NCI-H2196 (cell line): Measurements from ENCODE around the gene SLC44A5.
"Not testable (repeated sequence)": the region's sequence is repeated elsewhere in the genome, so short reads cannot be mapped to it uniquely, and the experiment has no call there.

Experiments used
- DNase-seq: peaks from one replicate; lab custom pipeline; 2025; ENCODE audit not compliant: unreplicated experiment; lab: John Stamatoyannopoulos, UW

The SLC44A5 gene

DNA sequence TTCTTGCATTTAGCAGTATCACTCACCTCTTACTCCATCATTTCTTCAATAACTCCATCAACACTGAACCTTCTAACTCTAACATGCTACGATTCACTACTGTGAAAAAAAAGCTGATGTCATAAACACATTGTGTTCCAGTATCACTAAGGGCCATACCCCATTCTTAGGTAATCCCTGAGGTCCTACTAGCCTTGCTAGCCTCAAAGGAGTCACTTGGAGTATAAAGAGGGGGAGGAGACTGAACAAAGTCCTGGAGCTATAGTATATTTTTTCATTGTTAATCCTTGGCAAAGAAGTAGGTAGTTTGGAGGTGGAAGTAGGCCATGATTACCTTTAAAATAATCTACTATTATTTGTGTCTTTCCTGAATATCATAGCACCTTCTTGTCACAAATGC, at the start of gene SLC44A5:
TSS of gene SLC44A5 (minus strand) at position 101 of the 400 bp plus-strand sequence. CDS start 69,667 bp downstream, outside the sequence.
- DNase-seq: no peak

- DNase-seq: no peak
Measured at GRCh38 chr1:75655931-75656330, 45.0 kb upstream of the SLC44A5 start.

DNA sequence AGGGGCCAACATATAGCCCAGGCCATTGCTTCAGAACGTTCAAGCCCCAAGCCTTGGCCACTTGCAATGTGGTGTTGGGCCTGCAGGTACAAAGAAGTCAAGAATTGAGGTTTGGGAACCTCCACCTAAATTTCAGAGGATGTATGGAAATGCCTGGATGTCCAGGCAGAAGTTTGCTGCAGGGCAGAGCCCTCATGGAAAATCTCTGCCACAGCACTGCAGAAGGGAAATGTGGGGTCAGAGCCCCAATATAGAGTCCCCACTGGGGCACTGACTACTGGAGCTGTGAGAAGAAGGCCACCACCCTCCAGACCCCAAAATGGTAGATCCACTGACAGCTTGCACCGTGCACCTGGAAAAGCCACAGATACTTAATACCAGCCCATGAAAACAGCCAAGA, 36.3 kb upstream of the SLC44A5 start:
- DNase-seq: not testable (repeated sequence)

- not testable (repeated sequence) for DNase-seq
Measured at GRCh38 chr1:75645153-75645552, 34.2 kb upstream of the SLC44A5 start.

GRCh38 chr1:75643460-75643859, 32.5 kb upstream of the SLC44A5 start:
- DNase-seq: no peak

DNA sequence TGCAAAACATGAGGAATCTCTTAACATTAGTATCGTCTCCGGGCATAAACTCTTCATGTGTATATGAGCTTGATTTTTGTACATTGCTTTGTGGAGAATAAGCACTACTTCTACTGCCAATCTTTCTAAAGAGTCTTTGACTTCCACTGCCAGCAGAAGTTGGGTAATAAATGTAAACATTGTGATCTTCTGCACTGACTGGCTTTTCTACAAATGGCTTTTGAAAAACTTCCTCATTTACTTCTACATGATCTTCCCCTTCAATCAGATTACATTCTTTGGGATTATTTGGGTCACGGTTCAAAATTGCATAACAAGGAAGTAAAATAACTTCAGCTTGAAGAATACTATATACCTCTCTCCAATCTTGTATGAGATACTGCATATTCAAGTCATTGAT, 30.4 kb upstream of the SLC44A5 start:
- DNase-seq: no peak

DNA sequence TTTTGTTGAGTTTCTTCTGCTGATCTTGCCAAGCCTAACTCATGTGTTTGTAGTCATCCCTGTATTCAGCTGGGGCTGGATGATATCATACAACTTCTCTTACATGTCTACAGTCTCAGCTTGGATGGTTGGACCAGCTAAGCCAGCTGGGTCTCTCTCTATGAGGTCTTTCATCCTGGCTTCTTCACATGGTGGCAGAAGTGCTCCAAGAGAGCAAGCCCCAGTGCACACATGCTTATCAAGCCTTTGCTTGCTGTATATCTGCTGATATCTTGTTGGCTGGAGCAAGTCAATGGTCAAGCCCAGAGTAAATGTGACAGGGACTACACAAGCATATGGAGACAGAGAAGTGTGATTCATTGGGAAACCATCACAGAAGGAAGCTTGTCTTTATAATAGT, 29.2 kb upstream of the SLC44A5 start:
- no peak for DNase-seq

DNA sequence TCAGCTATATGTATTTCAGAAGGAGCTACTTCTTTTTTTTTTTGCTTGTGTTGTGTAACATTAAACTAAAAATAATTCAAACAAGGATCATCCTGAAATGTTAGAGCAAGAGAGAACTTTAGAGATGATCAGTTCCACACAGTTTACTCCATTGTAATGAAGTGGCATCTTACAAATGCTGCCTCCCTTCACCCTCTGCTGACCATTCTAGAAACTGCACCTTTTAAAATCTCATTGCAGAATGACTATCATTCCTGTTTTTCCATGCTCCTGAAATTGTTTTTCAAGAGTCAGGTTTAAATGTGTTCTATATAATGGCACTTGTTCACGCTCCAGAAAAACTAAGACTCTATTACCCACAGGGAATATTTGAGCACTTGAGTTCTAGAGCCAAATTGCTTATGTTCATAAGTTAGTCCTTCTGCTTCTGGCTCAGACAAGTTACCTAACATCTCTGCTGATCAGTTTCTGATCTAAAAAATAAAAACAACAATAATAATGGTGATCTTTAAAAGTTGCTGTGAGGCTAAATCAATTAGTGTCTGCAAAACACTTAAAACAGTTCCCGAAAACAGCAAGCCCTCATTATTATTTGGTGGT, 21.5 kb upstream of the SLC44A5 start:
- peak; percentile 8 for DNase-seq

- no peak for DNase-seq
Measured at GRCh38 chr1:75630998-75631397, 20.1 kb upstream of the SLC44A5 start.

- DNase-seq: no peak
Measured at GRCh38 chr1:75630004-75630594, 19.2 kb upstream of the SLC44A5 start.

GRCh38 chr1:75625795-75626194, 14.9 kb upstream of the SLC44A5 start:
- no peak for DNase-seq

DNA sequence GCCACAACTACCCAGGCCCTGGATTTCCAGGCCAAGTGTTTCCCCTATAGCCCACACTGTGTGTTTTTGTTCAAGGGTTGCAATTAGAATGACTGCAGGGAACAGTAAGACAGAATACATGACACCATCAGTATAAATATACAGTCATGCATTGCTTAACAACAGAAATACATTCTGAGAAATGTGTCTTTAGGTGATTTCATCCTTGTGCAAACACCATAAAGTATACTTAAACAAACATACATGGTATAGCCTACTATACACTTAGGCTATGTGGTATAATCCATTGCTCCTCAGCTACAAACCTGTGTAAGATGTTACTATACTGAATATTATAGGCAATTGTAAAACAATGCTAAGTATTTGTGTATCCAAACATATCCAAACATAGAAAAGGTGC, 7.5 kb upstream of the SLC44A5 start:
- DNase-seq: no peak

- DNase-seq: no peak
Measured at GRCh38 chr1:75616436-75617433, 5.8 kb upstream of the SLC44A5 start.

- no peak for DNase-seq
Measured at GRCh38 chr1:75615613-75616435, 4.9 kb upstream of the SLC44A5 start.

DNA sequence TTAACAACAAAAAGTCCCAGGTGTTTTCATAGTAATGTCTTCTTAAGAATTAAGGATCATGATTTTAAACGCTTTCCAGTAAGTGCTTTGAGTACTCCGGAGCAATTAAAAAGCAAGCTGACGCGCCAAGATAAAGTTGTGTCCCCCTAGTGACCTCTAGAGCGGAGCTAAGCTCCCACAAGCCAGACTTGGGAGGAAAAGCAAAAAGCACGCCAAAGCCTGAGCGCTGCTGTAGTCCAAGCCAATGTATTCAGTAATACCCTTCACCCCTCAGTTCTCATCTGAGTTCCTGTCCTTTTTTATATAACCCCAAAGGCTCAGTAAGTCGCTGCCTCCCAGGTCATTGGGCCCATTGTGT, 3.5 kb upstream of the SLC44A5 start:
- no peak for DNase-seq

DNA sequence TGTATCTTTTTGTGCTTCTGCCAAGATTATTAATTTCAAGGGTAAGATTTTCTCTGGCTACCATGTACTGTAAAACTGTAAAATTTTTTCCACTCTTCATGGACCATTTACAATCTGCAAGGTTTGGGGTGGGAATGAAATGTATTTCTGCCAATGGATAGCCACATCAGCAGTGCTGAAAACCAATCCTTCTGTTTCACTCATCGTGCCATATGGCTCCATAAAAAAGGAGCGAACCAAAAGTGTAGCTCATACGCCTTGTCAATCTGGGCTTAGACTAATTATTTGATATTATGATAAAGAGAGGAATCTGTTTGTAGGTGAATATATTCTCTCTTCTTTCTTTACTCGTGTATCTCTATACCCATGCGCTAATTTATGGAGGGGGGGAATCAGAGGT, 3.0 kb upstream of the SLC44A5 start:
- no peak for DNase-seq

DNA sequence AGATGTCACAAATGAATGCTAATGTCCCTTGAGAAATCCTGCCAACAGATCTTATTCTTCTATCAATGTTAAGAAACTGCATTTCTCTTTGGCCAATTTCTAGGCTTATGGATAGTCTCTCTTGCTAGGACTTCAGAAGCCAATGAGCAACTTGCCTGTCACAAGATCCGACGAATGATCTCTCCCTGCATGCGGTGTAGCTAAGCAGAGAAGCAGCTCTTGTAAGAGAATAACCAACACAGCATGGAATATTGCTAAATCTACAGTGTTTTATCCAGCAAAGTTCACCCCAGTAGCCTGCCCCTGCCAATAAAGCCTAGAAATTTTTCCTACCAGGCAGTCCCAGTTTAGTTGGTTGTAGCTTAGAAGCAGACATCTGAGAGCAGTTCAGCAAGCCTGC, 2.1 kb upstream of the SLC44A5 start:
- DNase-seq: no peak

DNA sequence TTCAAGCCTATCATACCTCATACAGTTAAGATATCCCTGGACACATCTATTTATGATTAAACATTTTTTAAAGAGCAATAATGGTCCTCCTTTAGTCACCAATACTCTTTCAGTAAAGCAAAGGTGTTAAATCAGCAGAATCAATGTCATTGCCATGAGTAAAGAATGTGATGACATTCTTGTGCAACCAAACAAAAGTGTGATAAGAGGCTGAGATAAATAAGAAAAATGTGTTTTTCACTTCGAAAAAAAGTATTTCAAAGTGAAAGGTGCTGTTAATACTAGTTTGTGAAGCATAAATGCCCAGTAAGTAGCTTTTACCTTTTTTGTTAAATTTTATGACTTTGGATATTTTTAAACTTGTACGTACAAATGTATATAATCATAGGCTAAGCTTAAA, 8.4 kb downstream of the SLC44A5 start:
- no peak for DNase-seq

DNA sequence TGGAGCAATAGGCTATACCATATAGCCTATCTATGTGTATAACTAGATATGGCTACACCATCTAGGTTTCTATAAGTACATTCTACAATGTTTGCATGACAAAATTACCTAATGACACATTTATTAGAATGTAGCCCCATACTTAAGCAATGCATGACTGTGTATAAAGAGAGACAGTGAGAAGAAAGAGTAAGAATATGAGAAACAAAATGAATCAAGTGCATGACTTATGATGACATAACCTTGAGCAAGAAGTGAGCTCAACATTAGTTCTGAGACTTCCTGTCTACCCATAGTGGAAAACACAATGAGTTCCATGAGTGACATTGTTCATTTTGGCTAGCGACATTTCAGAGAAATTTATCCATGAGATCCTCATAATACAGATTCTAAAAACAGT, 10.1 kb downstream of the SLC44A5 start:
- DNase-seq: no peak

DNA sequence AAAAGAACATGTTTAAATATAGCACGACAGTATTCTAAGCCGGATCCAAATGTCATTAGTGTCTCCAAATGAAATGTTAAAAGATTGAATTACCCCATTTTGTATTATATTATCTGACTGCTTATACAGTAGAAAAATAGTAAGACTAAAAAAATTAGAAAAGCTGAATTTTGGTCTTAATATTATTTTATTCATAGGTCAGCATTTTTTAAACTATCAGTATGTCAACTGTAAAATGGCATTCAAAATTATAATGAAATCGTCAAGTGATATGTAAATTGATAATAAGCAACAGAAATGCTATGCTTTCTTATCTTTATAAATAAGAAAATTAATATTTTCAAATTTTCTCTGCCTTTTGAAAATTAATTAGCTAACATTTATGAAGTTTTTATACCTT, 16.6 kb downstream of the SLC44A5 start:
- no peak for DNase-seq

DNA sequence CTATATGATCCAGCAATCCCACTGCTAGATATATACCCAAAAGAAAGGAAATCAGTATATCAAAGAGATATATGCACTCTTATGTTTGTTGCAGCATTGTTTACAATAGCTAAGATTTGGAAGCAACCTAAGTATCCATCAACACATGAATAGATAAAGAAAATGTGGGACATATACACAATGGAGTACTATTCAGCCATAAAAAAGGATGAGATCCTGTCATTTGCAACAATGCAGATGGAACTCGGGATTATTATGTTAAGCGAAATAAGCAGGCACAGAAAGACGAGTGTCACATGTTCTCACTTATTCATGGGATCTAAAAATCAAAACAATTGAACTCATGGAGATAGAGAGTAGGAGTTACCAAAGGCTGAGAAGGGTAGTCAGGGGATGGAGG, 17.5 kb downstream of the SLC44A5 start:
- not testable (repeated sequence) for DNase-seq
